HepG2 (cell line): ENCODE measurements around the gene HES1. TPM values are rescaled to one million over a fixed set of nuclear protein-coding genes. Genes with fewer than 3 reads are reported as not detected.

Experiments
- ATAC-seq: fragments of 200-7000 bp; cut with Tn5 transposase; 3 replicates; pipeline ENCODE4 v1.9.1; 2020; ENCODE audit warnings: mild to moderate bottlenecking, moderate library complexity
- BruUV-seq: library from RNA; stranded (reverse); fragments of 400-500 nt; replicated peaks from 2 replicates; lab custom pipeline; 2021; lab: Mats Ljungman, UMichigan
- CTCF ChIA-PET: fragments of 300-600 bp; formaldehyde crosslinking; extraction: SDS; loops from one replicate; lab custom pipeline; 2021; ENCODE audit warnings: low total read pairs, inconsistent platforms, low intra/inter-chr PET ratio; lab: Yijun Ruan, JAX
- POLR2A ChIA-PET: fragments of 350-600 bp; sonication (Branson Sonifier 250); formaldehyde crosslinking; loops from one replicate; lab custom pipeline; 2020; ENCODE audit warnings: antibody characterized with exemption, inconsistent platforms; lab: Yijun Ruan, JAX
- DNase-seq: peaks from one replicate; pipeline ENCODE4 v3.0.0-alpha.2; 2015; ENCODE audit warnings: low spot score
- FAIRE-seq: peaks from 3 replicates; lab custom pipeline; 2011; peaks lifted over from hg19 to GRCh38; lab: Jason Lieb, UNC
- H2AFZ ChIP-seq: one replicate; pipeline ENCODE4 v1.6.1; 2011; ENCODE audit warnings: low read length, inconsistent platforms
- H3K27ac ChIP-seq: fragments of 300-600 bp; 3 replicates; pipeline ENCODE4 v1.8.0; 2011; ENCODE audit warnings: mixed run types, mild to moderate bottlenecking, mixed read lengths, low read length, inconsistent platforms; ENCODE audit not compliant: insufficient read depth; ENCODE audit errors: extremely low read length
- H3K27me3 ChIP-seq, 2 experiments: fragments of 200-600 bp in 1 of 2; 2 replicates in 1 of 2; 3 replicates in 1 of 2; pipeline versions ENCODE4 v1.6.0 to v1.8.0; 2011; ENCODE audit warnings: low read length in 2 of 2, mild to moderate bottlenecking in 2 of 2, moderate library complexity in 2 of 2, inconsistent platforms in 1 of 2; ENCODE audit not compliant: insufficient read depth in 2 of 2, control insufficient read depth in 1 of 2
- H3K36me3 ChIP-seq, 2 experiments: fragments of 200-600 bp in 1 of 2; replicated peaks in 1 of 2; 2 replicates in 1 of 2; 3 replicates in 1 of 2; pipeline versions ENCODE4 v1.5.1 to v1.8.0; 2011; ENCODE audit warnings: low read length in 2 of 2, inconsistent platforms in 1 of 2; ENCODE audit not compliant: insufficient read depth in 2 of 2, control insufficient read depth in 1 of 2
- H3K4me1 ChIP-seq: 2 replicates; pipeline ENCODE4 v1.5.1; 2012; ENCODE audit warnings: low read length, inconsistent platforms; ENCODE audit not compliant: insufficient read depth
- H3K4me2 ChIP-seq: 2 replicates; pipeline ENCODE4 v1.6.0; 2011; ENCODE audit warnings: low read depth, low read length, inconsistent platforms
- H3K4me3 ChIP-seq, 3 experiments: fragments of 200-600 bp in 1 of 3; sonication (generic), shearing (Covaris generic) in 1 of 3; replicated peaks in 1 of 3; 2 replicates each; pipeline ENCODE4 v1.5.1; 2011 to 2016; ENCODE audit warnings: low read length in 3 of 3, inconsistent platforms in 2 of 3, low read depth in 2 of 3, mild to moderate bottlenecking in 2 of 3, control low read depth in 1 of 3, mixed read lengths in 1 of 3; ENCODE audit not compliant: insufficient read depth in 1 of 3
- H3K79me2 ChIP-seq: one replicate; pipeline ENCODE4 v1.6.1; 2011; ENCODE audit warnings: low read length, inconsistent platforms; ENCODE audit not compliant: insufficient read depth
- H3K9ac ChIP-seq: 2 replicates; pipeline ENCODE4 v1.6.0; 2011; ENCODE audit warnings: mild to moderate bottlenecking, low read depth, low read length, inconsistent platforms; ENCODE audit not compliant: insufficient read depth
- H3K9me3 ChIP-seq: 2 replicates; pipeline ENCODE4 v1.5.1; 2012; ENCODE audit warnings: mild to moderate bottlenecking, low read length
- H4K20me1 ChIP-seq: 2 replicates; pipeline ENCODE4 v1.6.0; 2011; ENCODE audit warnings: inconsistent platforms, mild to moderate bottlenecking, low read length, moderate library complexity; ENCODE audit not compliant: insufficient read depth
- CSRNP1 ChIP-seq: sonication (generic); formaldehyde crosslinking; IDR thresholded peaks from 2 replicates; pipeline ENCODE4 v1.8.1; 2023; ENCODE audit warnings: mild to moderate bottlenecking, missing genetic modification reagents
- DNMT3B ChIP-seq: conservative IDR thresholded peaks from 2 replicates; pipeline ENCODE4 v1.6.1; 2016; ENCODE audit warnings: missing biosample characterization, control low read depth
- HES4 ChIP-seq: sonication (generic); formaldehyde crosslinking; IDR thresholded peaks from 2 replicates; pipeline ENCODE4 v1.9.0; 2021; ENCODE audit warnings: mild to moderate bottlenecking, missing genetic modification reagents, borderline replicate concordance
- HMGXB4 ChIP-seq, 2 experiments: sonication (generic) in 1 of 2; formaldehyde crosslinking in 1 of 2; IDR thresholded peaks; 2 replicates each; pipeline versions ENCODE4 v1.4.0 to v1.6.1; 2018 to 2020; ENCODE audit warnings: missing genetic modification reagents in 2 of 2, borderline replicate concordance in 1 of 2, low read depth in 1 of 2, mild to moderate bottlenecking in 1 of 2, missing biosample characterization in 1 of 2
- JUNB ChIP-seq: sonication (generic); formaldehyde crosslinking; IDR thresholded peaks from 2 replicates; pipeline ENCODE4 v1.8.0; 2022; ENCODE audit warnings: missing genetic modification reagents, mild to moderate bottlenecking, borderline replicate concordance
- MTF1 ChIP-seq: sonication (generic); formaldehyde crosslinking; IDR thresholded peaks from 2 replicates; pipeline ENCODE4 v1.5.0; 2020; ENCODE audit warnings: missing genetic modification reagents
- MTF2 ChIP-seq: sonication (generic); formaldehyde crosslinking; IDR thresholded peaks from 2 replicates; pipeline ENCODE4 v1.5.0; 2020; ENCODE audit warnings: missing genetic modification reagents, borderline replicate concordance
- NFKBIZ ChIP-seq: IDR thresholded peaks from 2 replicates; pipeline ENCODE4 v1.6.1; 2018; ENCODE audit warnings: missing genetic modification reagents, missing compliant biosample characterization
- NFRKB ChIP-seq: fragments of 450-650 bp; IDR thresholded peaks from 2 replicates; pipeline ENCODE4 v1.6.1; 2017
- RFX1 ChIP-seq: fragments of 450-650 bp; IDR thresholded peaks from 2 replicates; pipeline ENCODE4 v1.6.1; 2017
- RFXAP ChIP-seq: sonication (generic); formaldehyde crosslinking; IDR thresholded peaks from 2 replicates; pipeline ENCODE4 v1.4.0; 2020; ENCODE audit warnings: missing genetic modification reagents, borderline replicate concordance
- SAFB2 ChIP-seq: sonication (generic); formaldehyde crosslinking; IDR thresholded peaks from 2 replicates; pipeline ENCODE4 v1.5.1; 2020; ENCODE audit warnings: missing genetic modification reagents, low read depth, mild to moderate bottlenecking, borderline replicate concordance
- SP2 ChIP-seq: sonication (generic); formaldehyde crosslinking; IDR thresholded peaks from 2 replicates; pipeline ENCODE4 v1.5.1; 2020; ENCODE audit warnings: mild to moderate bottlenecking, missing genetic modification reagents
- ZNF660 ChIP-seq: sonication (generic); formaldehyde crosslinking; IDR thresholded peaks from 2 replicates; pipeline ENCODE4 v1.5.1; 2020; ENCODE audit warnings: mild to moderate bottlenecking, low read depth, missing genetic modification reagents, borderline replicate concordance
- ZNF709 ChIP-seq: sonication (generic); formaldehyde crosslinking; IDR thresholded peaks from 2 replicates; pipeline ENCODE4 v1.5.0; 2020; ENCODE audit warnings: mild to moderate bottlenecking, missing genetic modification reagents
- ZSCAN21 ChIP-seq: sonication (generic); formaldehyde crosslinking; IDR thresholded peaks from 2 replicates; pipeline ENCODE4 v1.8.0; 2022; ENCODE audit warnings: mild to moderate bottlenecking, missing genetic modification reagents, moderate library complexity, borderline replicate concordance
- ZSCAN25 ChIP-seq: sonication (generic); formaldehyde crosslinking; IDR thresholded peaks from 2 replicates; pipeline ENCODE4 v1.8.0; 2022; ENCODE audit warnings: mild to moderate bottlenecking, missing genetic modification reagents
- whole genome bisulfite sequencing: methylation state at CpG from one replicate; pipeline ENCODE4 v1.1.6; 2017; ENCODE audit warnings: low lambda C conversion rate; 5-methylcytosine and 5-hydroxymethylcytosine counted together
- in situ Hi-C: cut with HindIII; loops from 2 replicates; pipeline ENCODE4 v1.10.0; 2017; ENCODE audit warnings: low pct_unique_long_range_greater_than_20kb; ENCODE audit not compliant: extremely low pct_ligation_motif_present
- intact Hi-C: fragments of 100-400 bp; cut with micrococcal nuclease; formaldehyde crosslinking; loops from one replicate; pipeline ENCODE4 v1.10.0; 2022; ENCODE audit not compliant: unreplicated experiment
- polyA plus RNA-seq, 8 experiments: library from polyadenylated mRNA; depleted of rRNA in 3 of 8; stranded (reverse) in 7 of 8; unstranded in 1 of 8; fragments of >200 nt; fragmentation: Illumina TruSeq in 4 of 8; extraction: Trizol in 4 of 8; gene quantifications; 2 replicates each; pipeline versions ENCODE4 v1.2.1 to v1.2.3, GENCODE V29; 2011 to 2016; ENCODE audit warnings: low read depth in 4 of 8, missing spikeins in 1 of 8, mixed read lengths in 1 of 8; ENCODE audit not compliant: insufficient read depth in 1 of 8
- total RNA-seq, 5 experiments: library from RNA; depleted of rRNA; stranded (reverse); fragments of >200 nt; fragmentation: Illumina TruSeq; extraction: Trizol; gene quantifications; 2 replicates each; pipeline ENCODE4 v1.2.3, GENCODE V29; 2016; ENCODE audit warnings: low read depth in 1 of 5
- TF ChIP-seq, protein P1 (sequence below): fragments of 450-650 bp; IDR thresholded peaks from 2 replicates; pipeline ENCODE4 v1.6.1; 2016
- TF ChIP-seq, protein P2 (sequence below): sonication (generic); formaldehyde crosslinking; IDR thresholded peaks from 2 replicates; pipeline ENCODE4 v1.5.1; 2020; ENCODE audit warnings: mild to moderate bottlenecking, missing genetic modification reagents, borderline replicate concordance

HES1 gene
- total and polyA plus RNA-seq, 2 of the 13 experiments (the other 11 are each of a cell fraction or from before 2014, with no cell fraction given), result 15.4 to 19.8 TPM

DNA sequence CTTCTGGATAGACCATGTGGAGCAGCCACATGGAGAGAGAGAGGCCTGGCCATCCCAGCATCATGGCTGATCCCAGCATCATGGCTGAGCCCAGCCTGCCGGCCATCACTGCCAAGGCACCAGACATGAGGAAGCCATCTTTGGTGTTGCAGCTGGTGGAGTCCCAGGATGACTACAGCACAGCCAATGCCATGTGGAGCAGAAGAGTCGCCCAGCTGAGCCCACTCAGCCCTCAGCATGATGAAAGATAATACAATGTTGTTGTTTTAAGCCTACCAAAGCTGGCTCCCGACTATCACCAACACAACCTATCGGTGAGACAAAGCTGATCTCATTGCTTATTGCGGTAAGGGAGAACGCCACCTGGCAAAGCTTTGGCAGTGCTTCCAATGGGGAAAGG lies 18.4 kb downstream of the HES1 start (continued):
- no peak for TF ChIP-seq SAFB2 (CRISPR knock-in tag)
- TF ChIP-seq RFX1, result no peak
- TF ChIP-seq, all 625 proteins: peak for 1

DNA sequence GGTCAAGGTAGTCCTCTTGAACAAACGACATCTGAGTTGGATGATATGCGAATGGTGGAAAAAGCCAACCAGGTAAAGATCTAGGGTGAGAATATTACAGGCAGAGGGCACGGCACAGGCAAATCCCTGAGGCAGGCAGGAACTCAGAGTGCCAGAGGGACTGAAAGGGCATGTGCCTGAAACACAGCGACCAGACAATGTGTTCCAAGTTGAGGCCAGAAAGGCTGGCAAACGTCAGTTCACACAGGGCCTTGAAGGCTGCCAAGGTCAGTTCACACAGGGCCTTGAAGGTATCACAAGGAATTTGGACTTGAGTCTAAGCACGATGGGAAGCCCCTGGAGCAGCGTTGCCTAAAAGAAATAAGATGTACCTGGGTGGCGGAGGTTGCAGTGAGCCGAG lies 20.1 kb downstream of the HES1 start:
- no peak overlapping the region for H3K27ac ChIP-seq
- 36% methylated on average over 9 of the region's 9 CpGs for WGBS
- H3K9ac ChIP-seq, result no peak overlapping the region
- no peaks in the 10 kb centered on the region for H3K36me3 ChIP-seq
- no peak overlapping the region for H3K4me2 ChIP-seq
- POLR2A ChIA-PET, result interaction anchor here (0.7 kb wide), 1 partner anchor 66 kb away, joined by 3 read pairs; no protein-coding TSS in a partner anchor
- peaks cover 37% of the 10 kb centered on the region for H3K4me1 ChIP-seq
- no peaks in the 10 kb centered on the region for H3K9me3 ChIP-seq
- FAIRE-seq (no peak), ATAC-seq (no peak), DNase-seq (no peak)
- intact Hi-C loops, result no loop called here
- in situ Hi-C loops, result no loop called here
- no peak overlapping the region for H2AFZ ChIP-seq
- no TSS peak for BruUV-seq
- H3K27me3 ChIP-seq, result peaks cover 0 to 3% of the 10 kb centered on the region in 2 experiments; a peak in 2 of 5 replicates
- CTCF ChIA-PET, result no interaction called here
- no peaks in the 10 kb centered on the region for H4K20me1 ChIP-seq
- H3K79me2 ChIP-seq, result no peaks in the 10 kb centered on the region
- H3K4me3 ChIP-seq, result no peak overlapping the region
- no peak for TF ChIP-seq SP2 (CRISPR knock-in tag)
- TF ChIP-seq DNMT3B (CRISPR knock-in tag), result no peak
- no peak for TF ChIP-seq ZSCAN21
- no peak for TF ChIP-seq JUNB (CRISPR knock-in tag)
- TF ChIP-seq ZNF660 (CRISPR knock-in tag), result no peak
- TF ChIP-seq, protein P1, sequence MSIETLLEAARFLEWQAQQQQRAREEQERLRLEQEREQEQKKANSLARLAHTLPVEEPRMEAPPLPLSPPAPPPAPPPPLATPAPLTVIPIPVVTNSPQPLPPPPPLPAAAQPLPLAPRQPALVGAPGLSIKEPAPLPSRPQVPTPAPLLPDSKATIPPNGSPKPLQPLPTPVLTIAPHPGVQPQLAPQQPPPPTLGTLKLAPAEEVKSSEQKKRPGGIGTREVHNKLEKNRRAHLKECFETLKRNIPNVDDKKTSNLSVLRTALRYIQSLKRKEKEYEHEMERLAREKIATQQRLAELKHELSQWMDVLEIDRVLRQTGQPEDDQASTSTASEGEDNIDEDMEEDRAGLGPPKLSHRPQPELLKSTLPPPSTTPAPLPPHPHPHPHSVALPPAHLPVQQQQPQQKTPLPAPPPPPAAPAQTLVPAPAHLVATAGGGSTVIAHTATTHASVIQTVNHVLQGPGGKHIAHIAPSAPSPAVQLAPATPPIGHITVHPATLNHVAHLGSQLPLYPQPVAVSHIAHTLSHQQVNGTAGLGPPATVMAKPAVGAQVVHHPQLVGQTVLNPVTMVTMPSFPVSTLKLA, result no peak
- no peak for TF ChIP-seq ZSCAN25 (CRISPR knock-in tag)
- no peak for TF ChIP-seq HES4
- TF ChIP-seq MTF1 (CRISPR knock-in tag), result no peak
- TF ChIP-seq, protein P2, sequence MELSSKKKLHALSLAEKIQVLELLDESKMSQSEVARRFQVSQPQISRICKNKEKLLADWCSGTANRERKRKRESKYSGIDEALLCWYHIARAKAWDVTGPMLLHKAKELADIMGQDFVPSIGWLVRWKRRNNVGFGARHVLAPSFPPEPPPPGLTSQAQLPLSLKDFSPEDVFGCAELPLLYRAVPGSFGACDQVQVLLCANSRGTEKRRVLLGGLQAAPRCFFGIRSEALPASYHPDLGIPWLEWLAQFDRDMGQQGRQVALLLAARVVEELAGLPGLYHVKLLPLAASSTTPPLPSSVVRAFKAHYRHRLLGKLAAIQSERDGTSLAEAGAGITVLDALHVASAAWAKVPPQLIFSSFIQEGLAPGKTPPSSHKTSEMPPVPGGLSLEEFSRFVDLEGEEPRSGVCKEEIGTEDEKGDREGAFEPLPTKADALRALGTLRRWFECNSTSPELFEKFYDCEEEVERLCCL, result no peak
- TF ChIP-seq NFRKB, result no peak
- no peak for TF ChIP-seq CSRNP1 (CRISPR knock-in tag)
- no peak for TF ChIP-seq HMGXB4 (CRISPR knock-in tag; IDR thresholded peaks at IDR 0.05; ENCODE audit: borderline replicate concordance in 1 of 2, low read depth in 1 of 2)
- no peak for TF ChIP-seq ZNF709 (CRISPR knock-in tag)
- TF ChIP-seq RFXAP (CRISPR knock-in tag), result no peak
- TF ChIP-seq MTF2, result no peak
- no peak for TF ChIP-seq NFKBIZ (CRISPR knock-in tag)
